Measurements from ENCODE around the gene CTSD. TPM values are rescaled to one million over a fixed set of nuclear protein-coding genes. Genes with fewer than 3 reads are reported as not detected.

Gene CTSD
- polyA plus RNA-seq, 1 donor from 2014 or later = 30.5 TPM

Other genes starting within 250 kb of the CTSD start
- gene DUSP8, start 191.7 kb downstream of the CTSD start, polyA plus RNA-seq = 3.5 and 7.1 TPM in 2 replicates
- gene KRTAP5-1, start 178.6 kb downstream of the CTSD start, polyA plus RNA-seq = not detected in 2 replicates
- not detected in 2 replicates for gene KRTAP5-2, start 165.6 kb downstream of the CTSD start, polyA plus RNA-seq
- not detected in 2 replicates for gene KRTAP5-3, start 155.5 kb downstream of the CTSD start, polyA plus RNA-seq
- gene KRTAP5-4, start 141.8 kb downstream of the CTSD start, polyA plus RNA-seq = not detected in 2 replicates
- not detected in 2 replicates for gene KRTAP5-5, start 134.2 kb downstream of the CTSD start, polyA plus RNA-seq
- not detected in 2 replicates for gene KRTAP5-6, start 66.7 kb downstream of the CTSD start, polyA plus RNA-seq
- gene IFITM10, start 13.3 kb downstream of the CTSD start, polyA plus RNA-seq = 0.50 and 1.1 TPM in 2 replicates
- gene SYT8, start 71.1 kb upstream of the CTSD start, polyA plus RNA-seq = not detected in 2 replicates
- gene TNNI2, start 75.1 kb upstream of the CTSD start, polyA plus RNA-seq = not detected in 2 replicates
- not detected in 2 replicates for gene LSP1, start 89.2 kb upstream of the CTSD start, polyA plus RNA-seq
- not detected in 2 replicates for gene PRR33, start 128.0 kb upstream of the CTSD start, polyA plus RNA-seq
- gene TNNT3, start 155.8 kb upstream of the CTSD start, polyA plus RNA-seq = not detected in 2 replicates
- 139 and 154 TPM in 2 replicates for gene MRPL23, start 183.4 kb upstream of the CTSD start, polyA plus RNA-seq
- gene H19, start 233.9 kb upstream of the CTSD start, polyA plus RNA-seq = not detected in 2 replicates

Data from neural cell (in vitro differentiated cells).